ENCODE measurements around the gene COX4I2.
"Not testable (repeated sequence)": the region's sequence is repeated elsewhere in the genome, so short reads cannot be mapped to it uniquely, and the experiment has no call there.

Gene COX4I2

DNA sequence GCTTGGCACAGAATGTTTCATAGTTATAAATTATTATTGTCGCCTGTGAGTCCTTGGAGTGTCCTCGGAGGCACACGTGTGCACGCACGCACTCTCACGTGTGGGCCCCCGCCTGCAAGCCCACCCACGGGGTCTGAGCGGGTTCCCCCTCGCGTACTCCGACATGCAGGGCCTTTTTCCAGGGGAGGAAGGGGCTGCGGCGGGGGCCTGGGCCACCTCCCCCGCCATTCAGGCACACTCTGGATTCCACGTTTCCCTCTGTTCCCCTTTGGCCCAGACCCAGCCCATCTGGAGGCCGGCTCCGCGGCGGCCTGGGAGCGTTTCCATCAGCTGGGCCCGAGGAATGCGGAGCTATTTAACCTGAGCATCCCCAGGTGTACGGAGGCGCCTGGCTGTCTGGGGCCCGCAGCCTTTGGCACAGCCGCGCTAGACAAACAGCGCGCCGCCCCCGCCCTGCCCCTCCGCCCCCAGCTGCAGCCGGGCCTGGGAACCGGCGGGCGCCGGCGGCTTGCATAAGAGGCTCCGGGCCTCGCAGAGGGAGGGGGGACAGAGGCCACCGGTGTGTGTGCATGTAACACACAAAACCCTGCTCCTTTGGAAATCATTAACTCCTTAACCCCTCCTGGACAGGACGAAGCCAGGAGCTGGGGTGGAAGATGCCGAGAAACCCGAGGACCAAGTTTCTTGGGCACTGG, 29.3 kb upstream of the COX4I2 start:
- DNase-seq = peak; percentile 74

DNA sequence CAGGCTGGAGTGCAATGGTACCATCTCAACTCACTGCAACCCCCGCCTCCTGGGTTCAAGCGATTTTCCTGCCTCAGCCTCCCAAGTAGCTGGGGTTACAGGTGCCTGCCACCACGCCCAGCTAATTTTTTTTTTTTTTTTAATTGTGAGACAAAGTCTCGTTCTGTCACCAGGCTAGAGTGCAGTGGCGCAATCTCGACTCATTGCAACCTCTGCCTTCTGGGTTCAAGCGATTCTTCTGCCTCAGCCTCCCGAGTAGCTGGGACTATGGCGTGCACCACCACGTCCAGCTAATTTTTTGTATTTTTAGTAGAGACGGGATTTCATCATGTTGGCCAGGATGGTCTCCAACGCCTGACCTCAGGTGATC, 25.5 kb upstream of the COX4I2 start:
- not testable (repeated sequence) for DNase-seq

DNA sequence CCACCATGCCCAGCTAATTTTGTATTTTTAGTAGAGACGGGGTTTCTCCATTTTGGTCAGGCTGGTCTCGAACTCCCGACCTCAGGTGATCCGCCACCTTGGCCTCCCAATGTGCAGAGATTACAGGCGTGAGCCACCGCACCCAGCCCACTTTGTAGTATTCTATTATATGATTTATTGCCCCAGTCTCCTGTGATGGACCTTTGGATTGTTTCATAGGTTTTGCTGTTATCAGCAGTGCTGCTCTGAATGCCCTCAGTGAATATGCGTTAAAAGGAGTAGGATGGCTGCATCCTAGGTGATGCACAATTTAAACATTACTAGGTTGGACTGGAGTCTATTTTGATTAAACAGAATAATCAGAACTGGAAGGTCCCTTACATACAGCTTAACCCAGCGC, 22.3 kb upstream of the COX4I2 start:
- no peak for DNase-seq

DNA sequence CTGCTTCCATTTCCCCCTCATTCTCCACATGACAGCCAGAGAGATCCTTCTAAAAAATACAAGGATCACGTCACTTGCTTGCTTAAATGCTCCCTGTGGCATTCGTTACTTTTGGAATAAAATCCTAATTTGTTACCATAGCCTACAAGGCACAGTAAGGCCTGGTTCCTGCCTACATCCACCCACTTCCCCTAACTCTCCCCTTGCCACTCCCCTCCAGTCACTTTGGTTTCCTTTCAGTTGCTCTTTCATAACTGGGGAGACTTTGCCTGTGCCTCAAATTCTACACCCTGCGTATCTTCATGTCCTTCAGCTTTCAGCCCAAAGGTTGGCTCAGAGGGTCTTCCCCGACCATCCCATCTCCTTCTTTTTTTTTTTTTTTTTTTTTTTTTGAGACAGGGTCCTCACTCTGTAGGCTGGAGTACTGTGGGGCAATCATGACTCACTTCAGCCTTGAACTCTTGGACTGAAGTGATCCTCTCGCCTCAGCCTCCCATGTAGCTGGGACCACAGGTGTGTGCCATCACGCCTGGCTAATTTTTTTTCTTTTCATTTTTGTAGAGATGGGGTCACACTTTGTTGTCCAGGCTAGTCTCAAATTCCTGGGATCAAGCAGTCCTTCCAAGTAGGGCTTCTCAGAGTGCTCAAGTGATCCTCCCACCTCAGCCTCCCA, 20.1 kb upstream of the COX4I2 start:
- DNase-seq = no peak

DNA sequence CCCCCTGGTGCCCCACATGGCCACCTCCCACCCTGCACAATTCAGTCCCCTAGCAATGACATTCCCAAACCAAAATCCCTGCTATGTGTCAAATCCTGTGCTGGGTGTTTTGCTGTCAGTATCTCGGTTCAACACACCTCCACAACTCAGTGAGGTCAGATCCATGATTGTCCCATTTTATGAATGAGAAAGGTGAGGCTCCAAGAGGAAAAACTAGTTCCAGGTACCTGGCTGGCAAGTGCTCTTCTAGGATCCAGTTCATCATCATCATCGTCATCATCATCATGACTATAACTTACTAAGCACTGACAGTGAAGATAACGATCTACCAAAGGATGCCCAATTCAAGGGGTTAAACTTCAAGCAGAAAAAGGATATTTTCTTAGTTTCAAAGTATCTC, 17.5 kb upstream of the COX4I2 start:
- DNase-seq = no peak

DNA sequence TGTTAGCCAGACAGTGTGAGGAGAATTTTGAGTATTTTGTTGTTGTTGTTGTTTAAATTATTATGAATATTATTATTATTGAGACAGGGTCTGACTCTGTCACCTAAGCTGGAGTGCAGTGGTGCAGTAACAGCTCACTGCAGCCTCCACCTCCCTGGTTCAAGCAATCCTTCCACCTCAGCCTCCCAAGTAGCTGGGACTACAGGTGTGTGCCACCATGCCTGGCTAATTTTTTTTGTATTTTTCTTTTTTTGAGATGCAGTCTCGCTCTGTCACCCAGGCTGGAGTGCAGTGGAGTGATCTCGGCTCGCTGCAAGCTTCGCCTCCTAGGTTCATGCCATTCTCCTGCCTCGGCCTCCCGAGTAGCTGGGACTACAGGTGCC, 14.6 kb upstream of the COX4I2 start:
- not testable (repeated sequence) for DNase-seq

DNA sequence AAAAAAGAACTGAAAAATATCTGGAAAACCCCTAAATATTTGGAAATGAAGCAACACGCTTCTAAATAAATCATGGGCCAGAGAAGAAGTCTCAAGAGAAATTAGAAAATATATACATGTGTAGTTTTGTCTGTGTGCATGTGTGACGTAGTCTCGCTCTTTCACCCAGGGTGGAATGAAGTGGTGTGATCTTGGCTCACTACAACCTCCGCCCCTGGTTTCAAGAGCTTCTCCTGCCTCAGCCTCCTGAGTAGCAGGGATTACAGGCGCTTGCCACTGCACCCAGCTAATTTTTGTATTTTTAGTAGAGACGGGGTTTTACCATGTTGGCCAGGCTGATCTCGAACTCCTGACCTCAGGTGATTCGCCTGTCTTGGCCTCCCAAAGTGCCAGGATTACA, 11.2 kb upstream of the COX4I2 start:
- not testable (repeated sequence) for DNase-seq

DNA sequence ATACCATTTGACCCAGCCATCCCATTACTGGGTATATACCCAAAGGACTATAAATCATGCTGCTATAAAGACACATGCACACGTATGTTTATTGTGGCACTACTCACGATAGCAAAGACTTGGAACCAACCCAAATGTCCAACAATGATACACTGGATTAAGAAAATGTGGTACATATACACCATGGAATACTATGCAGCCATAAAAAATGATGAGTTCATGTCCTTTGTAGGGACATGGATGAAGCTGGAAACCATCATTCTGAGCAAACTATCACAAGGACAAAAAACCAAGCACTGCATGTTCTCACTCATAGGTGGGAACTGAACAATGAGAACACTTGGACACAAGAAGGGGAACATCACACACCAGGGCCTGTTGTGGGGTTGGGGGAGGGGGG, 9.7 kb upstream of the COX4I2 start:
- not testable (repeated sequence) for DNase-seq

DNA sequence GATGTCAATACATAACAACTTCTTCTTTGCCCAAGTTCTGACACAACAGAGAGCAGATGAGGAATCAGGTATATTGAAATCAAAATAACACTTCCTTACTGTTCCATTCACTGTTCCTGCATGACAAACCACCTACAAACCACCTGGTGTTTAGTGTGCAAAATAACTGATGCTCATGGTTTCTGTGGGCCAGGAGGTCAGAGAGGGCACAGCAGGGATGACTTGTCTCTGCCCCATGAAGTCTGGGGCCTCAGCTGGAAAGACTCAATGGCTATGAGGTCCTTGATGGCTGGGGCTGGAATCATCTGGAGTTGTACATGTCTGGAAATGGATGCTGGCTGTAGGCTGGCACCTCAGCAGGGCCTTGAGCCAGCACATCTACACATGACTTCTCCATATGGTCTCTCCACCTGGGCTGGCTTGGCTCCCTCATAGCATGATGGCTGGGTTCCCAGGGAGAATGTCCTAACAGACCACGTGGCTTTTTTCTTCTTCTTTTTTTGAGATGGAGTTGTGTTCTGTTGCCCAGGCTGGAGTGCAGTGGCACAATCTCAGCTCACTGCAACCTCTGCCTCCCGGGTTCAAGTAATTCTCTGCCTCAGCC, 7.4 kb upstream of the COX4I2 start:
- peak; percentile 90 for DNase-seq

DNA sequence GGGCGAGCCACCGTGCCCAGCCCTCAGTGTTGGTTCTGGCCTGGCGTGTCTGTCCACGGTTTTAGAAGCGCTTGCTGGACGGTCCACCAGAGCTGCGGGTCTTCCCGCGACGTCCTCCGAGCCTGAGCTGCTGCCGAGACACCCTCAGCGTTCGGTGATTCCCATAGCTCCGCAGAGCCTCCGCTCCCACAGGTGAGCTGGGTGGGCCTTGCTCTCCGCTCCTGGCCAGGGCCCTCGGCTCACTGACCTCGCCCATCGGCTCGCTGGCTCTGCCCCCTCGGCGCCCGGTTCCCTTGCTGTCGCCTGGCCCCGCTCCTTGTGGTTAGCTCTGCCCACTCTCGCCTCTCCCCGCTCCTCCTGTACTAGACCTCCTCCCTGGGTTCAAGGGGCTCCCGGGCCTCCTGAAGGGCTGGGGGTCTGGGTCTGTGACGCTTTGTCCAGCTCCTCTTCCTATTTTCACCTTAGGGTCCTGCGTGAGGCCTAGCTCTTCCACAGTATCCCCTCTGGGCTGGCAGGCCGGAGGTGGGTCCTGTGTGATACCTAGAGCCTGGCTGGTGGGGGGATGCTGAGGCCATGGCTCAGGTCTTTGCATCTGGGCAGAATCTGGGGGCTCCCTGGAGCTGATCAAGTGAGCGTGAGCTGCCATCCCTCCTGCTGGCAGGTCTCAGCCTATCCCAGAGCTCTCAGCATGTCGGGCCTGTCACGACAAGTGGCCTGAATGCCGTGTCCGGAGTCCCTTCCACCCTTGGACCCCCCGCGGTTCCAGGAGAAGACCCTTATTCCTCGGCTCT, 5.0 kb upstream of the COX4I2 start:
- no peak for DNase-seq

DNA sequence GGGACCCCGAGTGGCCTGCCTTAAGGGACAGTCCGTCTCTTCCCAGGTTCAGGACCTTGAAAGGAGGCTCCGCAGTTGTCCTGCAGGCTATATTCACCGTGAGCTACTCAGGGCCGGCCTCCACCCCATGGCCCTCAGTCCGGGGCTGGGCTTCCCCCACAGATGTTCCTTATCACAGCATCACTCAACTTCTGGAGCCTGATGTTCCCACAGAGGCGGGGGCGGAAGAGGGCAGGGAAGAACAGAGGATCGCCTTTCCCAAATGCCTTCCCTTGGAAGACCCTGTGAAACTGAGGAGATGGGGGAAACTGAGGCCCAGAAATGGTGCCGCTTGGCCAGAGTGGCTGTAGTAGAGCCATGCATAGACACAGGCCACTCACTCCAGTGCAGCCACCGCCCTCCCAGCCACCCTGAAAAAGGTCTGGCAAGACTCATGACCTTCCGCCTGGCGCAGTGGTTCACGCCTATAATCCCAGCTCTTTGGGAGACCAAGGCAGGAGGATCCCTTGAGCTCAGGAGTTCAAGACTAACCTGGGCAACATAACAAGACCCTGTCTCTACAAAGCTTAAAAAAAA, 4.3 kb upstream of the COX4I2 start:
- no peak for DNase-seq

DNA sequence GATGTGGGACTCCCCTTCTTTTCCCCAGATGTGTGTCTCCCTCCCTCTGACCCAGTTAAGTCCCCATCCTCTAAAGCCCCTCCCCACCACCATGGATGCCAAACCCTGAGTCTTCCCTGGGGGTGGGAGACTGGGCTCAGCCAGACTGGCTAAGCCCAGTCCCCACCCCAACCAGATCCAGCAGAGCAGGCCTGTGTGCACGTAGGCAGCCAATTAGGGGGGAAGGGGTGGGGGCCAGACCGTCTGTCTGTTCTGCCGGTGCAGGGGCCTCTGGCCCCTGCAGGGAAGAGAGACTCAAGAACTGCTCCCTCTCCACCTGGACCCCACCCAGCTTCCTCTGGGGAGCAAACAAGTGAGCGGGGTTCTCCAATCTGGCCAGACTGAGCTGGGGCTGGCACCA, 605 bp downstream of the COX4I2 start:
- DNase-seq = peak; percentile 15

DNA sequence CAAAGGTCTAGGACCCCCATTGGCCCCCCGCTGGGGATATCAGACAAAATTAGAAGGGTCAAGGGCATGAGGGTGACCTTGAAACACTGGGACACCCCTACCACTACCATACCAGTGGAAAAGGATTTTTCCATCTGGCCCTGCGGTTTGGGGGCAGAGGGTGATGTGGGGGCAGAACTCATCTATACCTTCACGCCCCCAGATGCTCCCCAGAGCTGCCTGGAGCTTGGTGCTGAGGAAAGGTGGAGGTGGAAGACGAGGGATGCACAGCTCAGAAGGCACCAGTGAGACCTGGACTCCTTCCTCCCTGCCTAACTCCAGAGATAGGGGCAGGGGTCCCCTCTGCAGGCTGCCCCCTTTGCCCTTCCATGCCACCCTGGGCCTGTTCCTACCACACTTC, 1.1 kb downstream of the COX4I2 start:
- no peak for DNase-seq

DNA sequence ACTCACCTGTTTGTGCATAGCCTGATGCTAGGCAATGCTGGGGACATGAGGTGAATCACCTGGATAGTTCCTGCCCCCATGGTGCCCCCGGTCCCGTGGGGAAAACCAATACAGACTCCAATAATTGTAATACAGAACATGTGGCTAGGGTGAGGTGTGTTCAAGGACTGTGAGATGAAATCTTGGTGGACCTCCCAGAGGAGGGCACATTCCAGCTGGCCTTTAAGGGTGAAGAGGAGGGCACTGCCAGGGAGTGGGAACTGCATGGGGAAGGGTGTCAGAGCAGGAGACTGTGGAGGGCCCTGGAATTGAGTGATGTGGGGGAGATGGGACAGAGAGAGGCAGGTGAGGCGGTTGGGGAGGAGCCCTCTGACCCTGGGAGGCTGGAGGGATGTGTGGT, 2.5 kb downstream of the COX4I2 start:
- DNase-seq = no peak

DNA sequence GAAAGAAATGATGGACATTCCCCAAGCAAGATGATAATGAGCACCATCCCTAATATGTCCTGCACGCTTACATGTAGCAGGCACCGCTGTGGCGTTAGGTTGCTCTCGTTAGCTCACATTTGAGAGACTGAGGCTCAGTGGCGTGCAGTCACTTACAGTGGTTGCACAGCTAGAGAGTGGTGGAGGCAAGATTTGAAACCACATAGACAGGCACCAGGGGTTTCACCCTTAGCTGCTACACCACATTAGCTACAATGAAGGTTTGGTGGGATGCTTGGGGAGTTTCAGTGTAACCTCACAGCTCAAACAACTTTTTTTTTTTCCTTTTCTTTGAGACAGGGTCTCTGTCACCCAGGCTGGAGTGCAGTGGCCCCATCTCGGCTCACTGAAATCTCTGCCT, 3.7 kb downstream of the COX4I2 start:
- no peak for DNase-seq

DNA sequence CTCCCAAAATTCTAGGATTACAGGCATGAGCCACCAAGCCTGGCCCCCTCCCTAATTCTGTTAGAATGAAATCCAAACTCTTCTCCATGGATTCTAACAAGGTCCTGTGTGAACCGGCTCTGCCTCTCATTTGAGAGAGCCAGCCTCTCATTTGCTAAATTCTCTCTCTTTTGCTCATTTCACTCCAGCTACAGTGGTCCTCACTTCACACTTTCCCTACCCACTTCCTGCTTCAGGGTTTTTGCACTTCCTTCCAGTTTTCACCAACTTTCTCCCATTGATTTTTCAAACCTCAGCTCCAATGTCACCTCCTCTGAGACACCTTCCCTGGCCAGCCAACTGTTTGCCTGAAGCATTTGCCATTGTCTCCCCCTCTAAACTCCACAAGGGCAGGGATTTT, 5.1 kb downstream of the COX4I2 start:
- no peak for DNase-seq

DNA sequence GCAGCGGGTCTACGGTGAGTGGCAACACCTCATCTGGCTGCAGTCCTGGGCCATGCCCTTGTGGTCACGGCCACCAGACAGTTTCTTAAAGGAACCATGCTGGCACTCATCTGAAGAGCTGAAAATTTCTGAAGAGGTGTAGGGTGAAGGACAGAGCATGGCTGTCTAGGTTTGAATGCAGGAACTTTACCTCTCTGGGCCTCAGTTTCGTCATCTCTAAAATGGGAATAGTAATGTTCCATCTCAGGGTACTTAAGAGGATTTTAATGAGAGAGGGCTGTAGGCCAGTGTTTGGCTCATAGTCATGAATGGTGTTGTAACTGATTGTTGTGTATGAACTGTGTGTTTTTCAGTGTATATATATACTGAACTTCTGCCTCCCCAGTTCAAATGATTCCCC, 5.8 kb downstream of the COX4I2 start:
- DNase-seq = no peak

DNA sequence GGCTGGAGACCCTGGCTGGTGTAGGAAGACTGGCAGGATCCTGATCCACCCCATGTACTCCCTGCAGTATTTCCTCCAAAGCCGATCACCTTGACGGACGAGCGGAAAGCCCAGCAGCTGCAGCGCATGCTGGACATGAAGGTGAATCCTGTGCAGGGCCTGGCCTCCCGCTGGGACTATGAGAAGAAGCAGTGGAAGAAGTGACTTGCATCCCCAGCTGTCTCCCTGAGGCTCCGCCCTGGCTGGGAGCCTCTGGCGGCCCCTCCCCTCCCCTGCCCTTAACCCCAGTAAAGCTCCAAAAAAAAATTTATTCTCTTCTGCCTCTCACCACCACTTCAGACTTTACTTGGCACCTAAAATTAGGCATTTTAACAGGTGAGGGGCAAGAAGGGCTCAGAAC, 7.0 kb downstream of the COX4I2 start:
- no peak for DNase-seq

DNA sequence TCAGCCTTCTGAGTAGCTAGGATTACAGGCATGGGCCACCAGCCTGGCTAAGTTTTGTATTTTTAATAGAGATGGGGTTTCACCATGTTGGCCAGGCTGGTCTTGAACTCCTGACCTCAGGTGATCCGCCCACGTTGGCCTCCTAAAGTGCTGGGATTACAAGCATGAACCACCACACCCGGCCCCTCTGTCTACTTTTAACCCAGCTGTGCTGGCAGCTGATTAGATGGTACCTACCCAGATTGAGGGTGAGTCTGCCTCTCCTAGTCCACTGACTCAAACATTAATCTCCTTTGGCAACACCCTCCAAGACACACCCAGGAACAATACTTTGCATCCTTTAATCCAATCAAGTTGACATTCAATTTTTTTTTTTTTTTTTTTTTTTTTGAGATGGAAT, 10.4 kb downstream of the COX4I2 start:
- DNase-seq = not testable (repeated sequence)

DNA sequence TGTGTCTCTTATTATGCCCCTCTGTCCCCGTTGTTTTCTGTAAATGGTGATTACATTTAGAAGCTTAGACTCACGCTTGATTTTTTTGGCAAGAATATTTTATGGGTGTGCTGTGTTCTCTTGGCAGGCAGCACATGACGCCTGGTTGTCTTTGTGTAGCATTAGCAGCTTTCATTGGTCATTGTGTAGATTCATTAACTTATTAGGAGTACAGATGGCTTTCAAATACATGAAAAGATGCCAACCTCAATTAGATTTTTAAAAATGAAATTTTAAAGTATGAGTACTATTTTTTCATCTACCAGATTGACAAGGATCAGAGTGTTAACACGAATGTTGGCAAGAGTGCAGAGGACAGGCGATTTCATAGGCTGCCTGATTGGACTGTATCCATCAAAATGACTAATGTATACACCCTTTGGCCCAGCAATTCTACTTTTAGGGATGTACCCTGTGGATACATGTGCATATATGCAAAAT, 15.2 kb downstream of the COX4I2 start:
- peak; percentile 98 for DNase-seq

DNA sequence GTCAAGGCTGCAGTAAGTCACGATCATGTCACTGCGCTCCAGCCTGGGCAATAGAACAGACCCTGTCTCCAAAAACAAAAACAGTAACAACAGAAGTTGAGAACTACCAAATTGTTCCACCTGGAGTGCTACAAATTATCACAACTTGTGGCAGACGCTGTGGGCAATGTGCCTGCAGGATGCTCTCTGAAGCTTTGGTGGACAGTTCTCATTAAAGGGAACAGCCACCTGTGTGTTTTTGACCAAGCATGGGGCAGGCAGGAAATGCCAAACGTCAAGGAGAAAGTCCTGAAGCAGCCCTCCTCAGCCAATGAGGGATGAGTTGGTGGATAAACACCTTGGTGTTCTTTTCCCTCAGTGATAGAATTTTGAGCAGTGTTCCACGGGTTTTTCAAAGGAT, 15.8 kb downstream of the COX4I2 start:
- no peak for DNase-seq

DNA sequence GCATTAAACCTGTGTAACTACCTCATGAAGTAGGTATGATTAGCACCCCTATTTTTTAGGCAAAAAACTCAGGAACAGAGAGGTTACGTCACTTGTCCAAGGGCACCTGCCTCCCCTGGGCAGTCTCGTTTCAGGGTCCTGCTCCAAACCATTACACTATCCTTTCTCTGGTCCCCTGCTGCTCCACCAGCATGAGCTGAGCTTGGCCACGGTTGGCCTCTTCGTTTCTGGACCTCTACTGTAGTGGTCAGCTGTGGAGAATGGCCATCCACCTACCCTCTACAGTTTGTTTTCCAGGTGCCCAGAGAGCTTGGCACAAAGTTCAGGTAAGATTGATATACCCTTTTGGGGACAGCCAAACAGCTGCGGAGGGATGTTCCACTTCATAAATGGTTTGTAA, 16.8 kb downstream of the COX4I2 start:
- no peak for DNase-seq

All from NCI-H1694 treated with DMSO at 0.1 percent for 48 hours (cell line).